VCaP (cell line): ENCODE data around the gene MICOS13.

Experiments used
- H3K27ac ChIP-seq: fragments of 450-650 bp; 2 replicates; pipeline ENCODE4 v1.5.1; 2017
- TF ChIP-seq, protein P1 (sequence below): fragments of 450-650 bp; conservative IDR thresholded peaks from 2 replicates; pipeline ENCODE4 v1.5.1; 2017; ENCODE audit warnings: mild to moderate bottlenecking, moderate library complexity

Gene MICOS13

DNA sequence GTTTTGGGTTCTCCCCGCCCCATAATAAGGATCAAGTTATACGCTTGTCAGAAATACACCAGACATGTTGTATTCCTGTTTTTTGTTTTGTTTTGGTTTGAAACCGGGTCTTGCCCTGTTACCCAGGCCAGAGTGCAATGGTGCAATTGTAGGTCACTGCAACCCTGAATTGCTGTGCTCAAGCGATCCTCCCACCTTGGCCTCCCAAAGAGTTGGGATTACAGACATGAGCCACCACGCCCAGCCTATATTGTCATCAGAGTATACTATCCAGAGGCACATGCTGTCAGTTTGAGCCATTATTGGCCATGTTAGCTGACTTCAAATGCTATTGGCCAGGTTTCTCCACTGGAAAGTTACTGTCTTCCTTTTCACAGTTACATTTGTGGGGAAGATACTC, 47.7 kb downstream of the MICOS13 start:
- H3K27ac ChIP-seq, result peak overlapping the region; percentile 54
- TF ChIP-seq, protein P1, sequence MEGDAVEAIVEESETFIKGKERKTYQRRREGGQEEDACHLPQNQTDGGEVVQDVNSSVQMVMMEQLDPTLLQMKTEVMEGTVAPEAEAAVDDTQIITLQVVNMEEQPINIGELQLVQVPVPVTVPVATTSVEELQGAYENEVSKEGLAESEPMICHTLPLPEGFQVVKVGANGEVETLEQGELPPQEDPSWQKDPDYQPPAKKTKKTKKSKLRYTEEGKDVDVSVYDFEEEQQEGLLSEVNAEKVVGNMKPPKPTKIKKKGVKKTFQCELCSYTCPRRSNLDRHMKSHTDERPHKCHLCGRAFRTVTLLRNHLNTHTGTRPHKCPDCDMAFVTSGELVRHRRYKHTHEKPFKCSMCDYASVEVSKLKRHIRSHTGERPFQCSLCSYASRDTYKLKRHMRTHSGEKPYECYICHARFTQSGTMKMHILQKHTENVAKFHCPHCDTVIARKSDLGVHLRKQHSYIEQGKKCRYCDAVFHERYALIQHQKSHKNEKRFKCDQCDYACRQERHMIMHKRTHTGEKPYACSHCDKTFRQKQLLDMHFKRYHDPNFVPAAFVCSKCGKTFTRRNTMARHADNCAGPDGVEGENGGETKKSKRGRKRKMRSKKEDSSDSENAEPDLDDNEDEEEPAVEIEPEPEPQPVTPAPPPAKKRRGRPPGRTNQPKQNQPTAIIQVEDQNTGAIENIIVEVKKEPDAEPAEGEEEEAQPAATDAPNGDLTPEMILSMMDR, result no peak

DNA sequence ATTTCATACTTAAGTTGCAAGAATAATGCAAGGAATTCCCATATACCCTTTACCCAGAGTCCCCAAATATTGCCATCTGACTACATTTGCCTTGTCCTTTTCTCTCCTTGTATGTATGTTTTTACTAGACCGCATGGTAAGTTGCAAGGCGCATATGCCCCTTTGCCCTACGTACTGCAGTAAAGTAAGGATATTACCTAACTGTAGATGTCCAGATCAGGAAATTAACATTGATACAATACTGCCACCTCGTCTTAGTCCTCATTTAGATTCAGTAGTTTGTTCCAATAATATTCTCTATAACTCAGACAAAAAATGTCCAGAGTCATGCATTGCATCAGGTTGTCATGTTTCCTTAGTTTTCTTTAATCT, 48.1 kb downstream of the MICOS13 start:
- TF ChIP-seq, protein P1, result no peak
- H3K27ac ChIP-seq, result peak overlapping the region; percentile 54

DNA sequence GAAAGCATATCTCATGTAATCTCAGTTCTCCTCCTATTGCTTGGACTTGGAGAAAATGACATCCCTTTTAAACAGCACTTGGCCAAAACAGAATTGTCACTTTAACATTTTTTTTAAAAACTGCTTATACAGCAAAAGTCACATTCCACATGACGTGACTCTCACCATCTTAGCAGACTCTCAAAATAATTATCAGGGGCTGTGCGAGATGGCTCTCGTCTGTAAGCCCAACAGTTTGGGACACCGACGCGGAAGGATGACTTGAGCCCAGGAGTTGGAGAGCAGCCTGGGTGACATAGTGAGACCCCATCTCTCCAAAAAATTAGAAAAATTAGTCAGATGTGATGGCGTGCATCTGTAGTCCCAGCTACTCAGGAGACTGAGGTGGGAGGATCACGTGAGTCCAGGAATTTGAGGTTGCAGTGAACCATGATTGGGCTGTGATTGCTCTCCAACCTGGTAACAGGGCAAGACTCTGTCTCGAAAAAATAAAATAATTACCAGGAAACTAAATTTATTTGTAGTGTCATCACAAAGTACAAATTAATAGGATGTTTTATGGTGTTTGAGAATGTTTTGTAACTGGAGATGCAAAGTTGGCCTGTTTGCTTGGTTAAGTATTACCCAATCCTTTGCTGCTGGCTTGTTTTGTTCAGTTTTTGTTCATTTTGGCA, 48.6 kb downstream of the MICOS13 start:
- TF ChIP-seq, protein P1, result no peak
- H3K27ac ChIP-seq, result peak overlapping the region; percentile 54

DNA sequence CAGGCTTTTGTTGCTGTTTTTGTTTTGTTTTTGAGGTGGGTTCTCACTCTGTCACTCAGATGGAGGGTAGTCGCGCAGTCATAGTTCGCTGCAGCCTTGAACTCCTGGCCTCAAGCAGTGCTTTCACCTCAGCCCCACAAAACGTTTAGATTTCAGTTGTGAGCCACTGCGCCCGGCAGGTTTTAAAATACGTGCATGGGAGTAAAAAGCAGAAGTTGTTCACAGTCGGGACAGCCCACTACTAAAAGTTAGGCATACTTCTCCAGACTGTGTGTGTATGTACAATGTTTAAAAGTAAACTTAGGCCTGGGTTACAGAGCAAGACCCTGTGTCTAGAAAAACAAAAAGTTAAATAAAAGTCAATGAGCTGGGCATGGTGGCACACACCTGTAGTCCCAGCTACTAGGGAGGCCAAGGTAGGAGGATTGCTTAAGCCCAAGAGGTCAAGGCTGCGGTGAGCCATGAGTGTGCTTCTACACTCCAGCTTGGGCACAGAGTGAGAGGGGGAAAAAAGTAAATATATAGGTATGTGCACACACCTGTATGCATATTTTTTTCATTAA, 51.3 kb downstream of the MICOS13 start:
- TF ChIP-seq, protein P1, result no peak
- H3K27ac ChIP-seq, result peak overlapping the region; percentile 54; the same call in 1 of the 2 replicates

DNA sequence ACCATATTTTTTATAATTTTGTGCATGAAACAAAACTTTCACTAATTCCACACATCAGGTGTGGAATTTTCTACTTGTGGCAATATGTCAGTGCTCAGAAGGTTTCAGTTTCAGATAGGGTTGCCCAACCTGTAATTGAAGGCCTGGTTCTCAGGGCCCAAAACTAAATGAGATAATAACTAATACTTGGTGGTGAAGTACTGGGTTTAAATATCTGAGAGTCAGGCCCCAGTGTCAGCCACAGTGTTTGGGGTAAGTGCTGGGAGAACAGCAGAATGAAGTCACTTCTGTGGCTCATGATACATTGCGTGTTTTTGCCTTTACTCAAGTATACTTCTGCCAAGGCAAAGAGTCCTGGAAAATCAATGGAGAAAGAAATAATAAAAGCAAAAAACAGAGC, 51.9 kb downstream of the MICOS13 start:
- TF ChIP-seq, protein P1, result no peak
- H3K27ac ChIP-seq, result no peak overlapping the region; the same call in 1 of the 2 replicates
